HCT116 (cell line): ENCODE measurements around the gene SELP.

ENCODE experiments used
- CTCF ChIP-seq, 3 experiments: fragments of 200-600 bp in 1 of 3; sonication (generic) in 1 of 3; IDR thresholded peaks in 2 of 3; conservative IDR thresholded peaks in 1 of 3; 2 replicates each; pipeline ENCODE4 v1.5.1; 2012 to 2017; ENCODE audit warnings: low read depth in 2 of 3, low read length in 2 of 3, antibody characterized with exemption in 1 of 3, borderline replicate concordance in 1 of 3, control low read depth in 1 of 3, mild to moderate bottlenecking in 1 of 3, mixed read lengths in 1 of 3, mixed run types in 1 of 3, moderate library complexity in 1 of 3; ENCODE audit not compliant: insufficient read depth in 1 of 3
- EZH2 ChIP-seq: fragments of 200-600 bp; sonication (generic); IDR thresholded peaks from 2 replicates; pipeline ENCODE4 v1.6.1; 2017; ENCODE audit warnings: antibody characterized with exemption, mixed run types
- REST ChIP-seq: IDR thresholded peaks from 2 replicates; pipeline ENCODE4 v1.6.1; 2012; ENCODE audit warnings: low read depth
- SP1 ChIP-seq: IDR thresholded peaks from 2 replicates; pipeline ENCODE4 v1.6.1; 2012; ENCODE audit warnings: low read depth

GRCh38 chr1:169608226-169608625, 21.7 kb downstream of the SELP start:
- TF ChIP-seq EZH2 (no peak), CTCF (IDR thresholded peaks at IDR 0.05 in 2 of 3, conservative IDR thresholded peaks at IDR 0.05 in 1 of 3; ENCODE audit: borderline replicate concordance in 1 of 3, insufficient read depth in 1 of 3, low read depth in 2 of 3, low read length in 2 of 3) (no peak), SP1 (no peak), REST (no peak)
